ENCODE results near the gene TMEM14A. TPM values are rescaled to one million over a fixed set of nuclear protein-coding genes. Genes with fewer than 3 reads are reported as not detected.

Gene TMEM14A
- total and polyA plus RNA-seq, 9 of the 15 experiments (the other 6 are each of a cell fraction or from before 2014, with no cell fraction given), result 3.5 to 43.3 (median 8.5) TPM

- TF ChIP-seq MYNN (IDR thresholded peaks at IDR 0.05), result no peak
- TF ChIP-seq MYNN (CRISPR knock-in tag; IDR thresholded peaks at IDR 0.05), result no peak
- no peak for TF ChIP-seq ZNF239 (CRISPR knock-in tag; IDR thresholded peaks at IDR 0.05)
- peak; percentile 43; the same call in 1 of the 2 replicates for TF ChIP-seq DPF2 (IDR thresholded peaks at IDR 0.05)
- no peak for TF ChIP-seq CHCHD3 (CRISPR knock-in tag; IDR thresholded peaks at IDR 0.05)
- no peak for TF ChIP-seq CAMTA2 (CRISPR knock-in tag; conservative IDR thresholded peaks at IDR 0.05)
- TF ChIP-seq ETV5 (CRISPR knock-in tag; IDR thresholded peaks at IDR 0.05; ENCODE audit: low read depth), result no peak
- no peak for TF ChIP-seq ASH1L (IDR thresholded peaks at IDR 0.05; ENCODE audit: borderline replicate concordance, low read depth, partially characterized antibody)
- no peak for TF ChIP-seq MCM7 (IDR thresholded peaks at IDR 0.05)
- TF ChIP-seq TRIM25 (IDR thresholded peaks at IDR 0.05; ENCODE audit: borderline replicate concordance), result no peak
- no peak for TF ChIP-seq MCM5 (IDR thresholded peaks at IDR 0.05; ENCODE audit: low read depth)
- no peak for TF ChIP-seq HCFC1 (IDR thresholded peaks at IDR 0.05; ENCODE audit: low read depth, low read length)
- no peak for TF ChIP-seq DLX4 (CRISPR knock-in tag; IDR thresholded peaks at IDR 0.05)
- TF ChIP-seq E4F1 (CRISPR knock-in tag; IDR thresholded peaks at IDR 0.05; ENCODE audit: borderline replicate concordance), result no peak
- no peak for TF ChIP-seq ZNF280B (CRISPR knock-in tag; IDR thresholded peaks at IDR 0.05)
- no peak for TF ChIP-seq PRPF4 (IDR thresholded peaks at IDR 0.05; ENCODE audit: insufficient read depth, low read depth, low read length, poor library complexity, severe bottlenecking)
- no peak for TF ChIP-seq HMGXB4 (CRISPR knock-in tag; IDR thresholded peaks at IDR 0.05)
- no peak for TF ChIP-seq KAT8 (IDR thresholded peaks at IDR 0.05; ENCODE audit: low read depth)
- TF ChIP-seq ETV1 (tag; conservative IDR thresholded peaks at IDR 0.05; ENCODE audit: low read depth), result peak; percentile 71
- TF ChIP-seq JUND (IDR thresholded peaks at IDR 0.05; ENCODE audit: borderline replicate concordance, low read depth, low read length), result peak; percentile 33; the same call in 1 of the 2 replicates
- TF ChIP-seq JUND (tag; IDR thresholded peaks at IDR 0.05; ENCODE audit: borderline replicate concordance, low read depth, low read length), result peak; percentile 41; the same call in 1 of the 3 replicates
- TF ChIP-seq SLC30A9 (CRISPR knock-in tag; IDR thresholded peaks at IDR 0.05), result no peak
Observed at GRCh38 chr6:52641826-52642225, 29.1 kb upstream of the TMEM14A start (continued).

Measured in K562 (cell line).